ENCODE measurements around the gene DUSP10. TPM values are rescaled to one million over a fixed set of nuclear protein-coding genes. Genes with fewer than 3 reads are reported as not detected.

The DUSP10 gene
- total RNA-seq, 1 experiment from 2014 or later = 50.7 TPM

- no peak for DNase-seq (ENCODE audit: low read depth)
These were observed 23.6 kb upstream of the DUSP10 start for GRCh38 chr1:221765527-221765926.

DNA sequence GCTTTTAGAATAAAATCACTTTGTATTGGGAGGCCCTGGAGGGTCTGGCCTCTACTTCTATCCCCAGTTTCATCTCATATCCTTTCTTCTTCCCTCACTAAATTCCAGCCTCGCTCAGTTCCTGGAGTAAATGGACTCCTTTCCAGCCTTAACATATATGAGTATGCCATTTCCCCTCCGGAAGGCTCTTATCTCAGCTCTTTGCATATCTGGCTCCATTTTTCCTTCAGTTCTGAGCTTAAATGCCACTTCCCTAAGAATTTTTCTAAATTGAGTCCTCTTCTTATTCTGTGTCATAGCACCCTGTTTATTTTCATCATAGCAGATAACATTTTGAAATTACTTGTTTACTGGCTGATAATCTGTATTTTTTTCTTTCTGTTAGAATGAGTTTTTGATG is 20.2 kb upstream of the DUSP10 start:
- no peak for DNase-seq (ENCODE audit: low read depth)

GRCh38 chr1:221761354-221762002 is 19.6 kb upstream of the DUSP10 start:
- DNase-seq (ENCODE audit: low read depth) = no peak

DNA sequence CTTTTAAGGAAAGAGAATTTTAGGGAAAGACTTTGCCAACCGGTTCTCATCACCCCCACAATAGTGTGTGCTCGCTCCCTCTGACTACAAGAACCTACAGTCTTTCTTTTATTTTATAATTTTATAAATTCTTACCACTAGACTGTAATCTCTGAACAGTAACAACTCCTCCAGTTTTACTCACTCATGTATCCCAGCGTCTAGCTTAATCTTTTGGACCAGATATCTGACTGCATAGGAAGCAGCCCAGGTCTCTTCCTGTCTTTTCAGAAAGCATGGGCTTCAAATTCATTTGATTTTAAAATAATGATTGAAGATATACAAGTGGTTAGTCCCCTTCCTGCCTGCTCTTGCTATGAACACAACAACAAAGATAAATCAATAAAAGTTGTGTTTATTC is 19.0 kb upstream of the DUSP10 start:
- no peak for DNase-seq (ENCODE audit: low read depth)

DNA sequence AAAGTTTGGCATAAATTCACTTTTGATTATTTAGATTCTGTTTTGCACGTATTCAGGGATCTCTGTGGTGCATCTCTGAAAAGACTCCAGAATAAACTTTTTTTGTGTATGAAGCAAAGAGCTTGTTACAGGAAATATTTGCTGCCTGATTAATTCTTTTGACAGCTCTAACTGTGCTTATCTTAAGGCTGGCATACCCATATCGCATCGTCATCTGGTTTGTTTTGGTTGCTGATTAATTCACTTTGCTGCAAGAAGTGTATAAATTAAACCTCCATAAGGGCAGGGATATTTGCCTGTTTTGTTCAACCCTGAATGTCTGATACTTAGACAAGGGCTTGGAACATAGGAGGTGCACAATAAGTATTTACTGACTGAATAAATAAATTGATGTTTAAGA is 17.5 kb upstream of the DUSP10 start:
- DNase-seq (ENCODE audit: low read depth) = no peak

- DNase-seq (ENCODE audit: low read depth) = no peak
These were observed 16.6 kb upstream of the DUSP10 start for GRCh38 chr1:221758455-221758854.

DNA sequence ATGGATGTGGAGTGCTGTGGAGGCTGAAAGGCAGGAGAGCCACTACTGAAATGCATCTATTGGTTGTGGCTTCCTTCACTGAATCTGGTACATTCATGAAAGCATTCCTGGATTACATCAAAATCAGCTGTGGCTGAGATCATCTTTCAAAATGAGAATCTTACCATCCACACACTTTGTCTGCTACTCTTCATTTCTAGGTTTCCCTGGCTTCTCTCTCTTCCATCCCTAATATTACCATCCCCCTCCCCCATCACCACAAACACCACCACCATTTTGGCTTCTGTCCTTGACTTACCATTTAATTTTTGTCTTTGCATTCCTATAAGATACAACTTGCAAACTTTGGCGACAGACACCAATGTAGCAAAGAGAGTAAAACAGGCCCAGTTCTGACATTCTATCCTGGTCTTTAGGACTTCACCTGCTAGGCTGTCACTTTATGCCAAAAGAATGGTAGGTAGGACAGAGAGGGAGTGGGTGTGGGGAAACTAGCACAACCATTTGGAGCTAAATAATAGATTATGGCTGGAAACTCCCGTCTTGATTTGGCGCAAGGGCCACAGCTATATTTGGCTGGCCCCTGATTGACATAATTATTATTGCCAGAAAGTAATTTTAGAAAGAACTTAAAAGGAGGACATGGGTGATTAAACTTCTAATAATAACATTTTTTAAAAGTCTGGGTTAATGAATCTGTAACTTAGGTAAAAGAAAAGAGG is 15.1 kb upstream of the DUSP10 start:
- DNase-seq (ENCODE audit: low read depth) = peak; percentile 22

DNA sequence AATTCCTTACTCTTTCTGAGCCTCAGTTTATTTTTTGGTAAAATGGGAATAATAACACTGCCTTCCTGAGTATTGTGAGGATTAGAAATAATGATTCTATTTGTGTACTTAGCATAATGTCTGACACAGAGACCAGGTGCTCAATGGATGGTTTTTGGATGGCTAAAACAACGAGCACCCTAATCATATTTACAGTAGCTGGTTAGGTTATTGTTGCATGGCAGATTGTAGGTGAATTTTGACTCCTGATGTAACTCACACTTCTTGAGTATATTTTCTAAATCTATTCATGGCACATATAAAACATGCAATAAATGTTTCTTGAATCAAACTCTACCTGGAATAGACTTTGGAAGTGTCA is 11.9 kb upstream of the DUSP10 start:
- DNase-seq (ENCODE audit: low read depth) = no peak

- DNase-seq (ENCODE audit: low read depth) = no peak
These were observed 9.5 kb upstream of the DUSP10 start for GRCh38 chr1:221751226-221751887.

DNA sequence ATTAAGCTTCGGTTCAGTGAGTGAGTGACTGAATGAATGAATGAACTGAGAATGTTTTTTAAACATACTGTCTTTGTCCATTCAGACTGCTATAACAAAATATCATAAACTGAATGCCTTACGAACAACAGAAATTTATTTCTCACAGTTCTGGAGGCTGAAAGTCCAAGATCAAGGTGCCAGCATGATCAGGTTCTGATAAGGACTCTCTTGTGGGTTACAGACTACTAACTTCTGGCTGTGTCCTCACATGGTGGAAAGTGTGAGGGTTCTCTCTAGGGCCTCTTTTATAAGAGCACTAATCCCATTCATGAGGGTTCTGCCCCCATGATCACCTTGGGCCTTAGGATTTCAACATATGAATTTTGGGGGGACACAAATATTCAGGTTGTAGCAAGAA is 7.1 kb upstream of the DUSP10 start:
- no peak for DNase-seq (ENCODE audit: low read depth)

DNA sequence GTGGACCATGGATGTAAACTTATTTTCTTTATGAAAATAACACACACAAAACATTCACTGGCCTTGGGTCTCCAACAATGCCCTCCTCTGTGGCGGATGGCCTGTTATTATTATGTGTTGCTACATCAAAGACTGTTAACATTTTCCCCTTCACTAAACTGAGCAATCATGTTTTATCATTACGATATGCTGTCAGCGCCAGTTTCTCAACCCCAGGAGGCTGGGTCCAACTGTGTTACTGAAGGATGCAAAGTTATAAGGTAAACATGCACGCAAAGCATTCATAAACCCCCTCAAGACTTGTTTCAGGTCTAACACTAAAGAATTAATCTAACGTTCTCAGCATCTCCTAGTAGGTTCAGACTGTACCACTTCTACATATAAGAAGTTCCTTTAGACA is 6.0 kb upstream of the DUSP10 start:
- DNase-seq (ENCODE audit: low read depth) = no peak

- DNase-seq (ENCODE audit: low read depth) = no peak
These were observed 1.7 kb upstream of the DUSP10 start for GRCh38 chr1:221743416-221744208.

- DNase-seq (ENCODE audit: low read depth) = peak; percentile 91
These were observed 896 bp upstream of the DUSP10 start for GRCh38 chr1:221742555-221743415.

GRCh38 chr1:221740993-221741702 is 741 bp downstream of the DUSP10 start:
- no peak for DNase-seq (ENCODE audit: low read depth)

DNA sequence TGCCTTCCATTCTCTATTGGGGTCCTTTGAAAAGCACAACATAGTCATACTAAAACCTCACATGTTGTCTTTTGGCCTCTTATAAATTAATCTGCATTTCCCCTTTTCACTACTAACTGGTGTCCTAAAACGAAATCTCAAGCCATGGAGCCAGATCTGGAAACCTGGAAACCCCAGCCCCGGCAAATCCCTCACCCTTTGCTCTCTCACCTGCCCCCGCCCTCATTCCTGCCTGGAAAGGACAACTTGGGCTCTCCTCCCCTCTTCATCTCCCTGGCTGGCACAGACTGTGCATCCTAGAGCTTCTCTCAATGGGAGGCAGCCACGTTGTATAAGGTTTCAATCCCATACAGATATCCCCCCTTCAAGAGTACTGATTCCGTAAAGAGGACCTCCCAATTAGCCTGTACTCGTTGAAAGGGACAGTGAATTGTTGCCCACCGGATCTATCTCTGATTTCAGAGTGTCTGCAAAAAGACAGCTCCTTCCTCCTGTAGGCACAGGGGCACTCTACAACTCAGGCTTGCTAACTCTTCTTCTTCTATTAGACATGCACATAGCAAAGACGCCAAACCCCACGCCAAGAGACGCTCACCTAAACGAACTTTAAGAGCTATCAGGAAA is 1.4 kb downstream of the DUSP10 start:
- DNase-seq (ENCODE audit: low read depth) = no peak

GRCh38 chr1:221739677-221740025 is 2.2 kb downstream of the DUSP10 start:
- no peak for DNase-seq (ENCODE audit: low read depth)

DNA sequence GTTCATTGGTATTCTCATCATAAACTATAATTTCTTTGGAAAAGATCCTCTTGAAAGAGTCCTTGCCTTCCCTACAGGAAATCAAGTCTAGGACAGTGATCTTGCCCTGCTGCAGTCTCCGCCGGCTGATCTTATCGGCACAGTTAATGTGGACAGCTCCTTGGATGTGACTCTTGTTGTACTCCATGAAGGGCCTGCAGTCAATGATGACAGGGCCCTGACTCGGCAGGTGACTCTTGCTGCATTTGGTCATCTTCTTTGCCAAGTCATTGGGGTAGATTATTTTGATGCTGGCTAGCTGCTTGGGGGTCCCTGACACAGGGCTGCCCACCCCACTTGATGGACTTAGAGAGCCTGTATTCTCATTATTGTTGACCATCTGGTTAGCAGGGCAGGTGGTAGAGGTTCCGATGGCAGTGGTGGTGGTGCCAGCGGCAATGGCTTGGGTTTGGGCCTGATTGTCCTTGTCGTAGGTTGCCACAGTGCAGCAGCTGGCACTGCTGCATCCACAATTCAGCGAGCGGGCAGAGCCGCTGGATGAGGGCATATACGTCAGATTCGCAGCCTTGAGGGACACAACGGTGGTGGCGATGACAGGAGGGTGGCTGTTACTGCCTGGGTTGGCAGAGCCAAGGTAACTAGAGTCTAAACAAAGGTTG is 2.7 kb downstream of the DUSP10 start:
- no peak for DNase-seq (ENCODE audit: low read depth)

DNA sequence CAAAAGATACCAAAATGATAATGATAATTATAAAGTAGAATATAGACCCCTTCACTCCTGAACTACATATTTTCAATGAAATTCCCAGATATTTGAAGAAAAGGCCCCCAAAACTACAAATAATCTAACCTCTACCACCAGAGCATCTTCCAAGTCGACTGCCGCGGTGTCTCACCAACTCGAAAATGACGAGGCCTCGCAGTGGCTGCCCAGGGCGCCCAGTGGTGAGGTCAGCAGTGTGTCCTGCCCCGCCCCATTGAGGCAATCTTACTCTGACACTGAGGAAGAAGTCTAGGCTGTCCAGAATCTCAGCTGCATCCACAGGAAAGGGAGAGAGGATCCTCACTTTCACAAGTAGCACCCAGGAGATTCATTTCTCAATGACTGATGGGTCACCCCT is 5.2 kb downstream of the DUSP10 start:
- no peak for DNase-seq (ENCODE audit: low read depth)

DNA sequence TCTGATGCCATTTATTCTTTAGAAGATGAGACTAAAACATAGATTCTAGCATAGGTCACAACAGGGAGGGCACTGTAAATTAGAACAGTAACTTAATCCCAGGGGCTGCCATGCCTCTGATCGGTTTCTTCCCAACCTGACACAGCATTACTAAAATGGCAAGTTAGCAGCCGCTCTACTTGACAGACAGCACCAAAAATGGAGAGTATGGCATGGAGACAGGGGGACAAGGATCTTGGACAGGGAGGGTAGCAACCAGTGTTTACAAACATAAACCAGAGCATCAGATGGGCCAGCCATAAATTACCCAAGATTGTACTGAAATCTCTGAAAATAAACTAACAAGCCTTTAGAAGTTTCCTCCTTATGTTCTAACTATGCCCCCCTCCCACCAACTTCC is 5.9 kb downstream of the DUSP10 start:
- peak; percentile 40 for DNase-seq (ENCODE audit: low read depth)

GRCh38 chr1:221734187-221734586 is 7.7 kb downstream of the DUSP10 start:
- no peak for DNase-seq (ENCODE audit: low read depth)

All from LHCN-M2 (cell line).